ENCODE data around the gene COL23A1.

Gene COL23A1

GRCh38 chr5:178349625-178350353 is 240.4 kb downstream of the COL23A1 start:
- DNase-seq = no peak

DNA sequence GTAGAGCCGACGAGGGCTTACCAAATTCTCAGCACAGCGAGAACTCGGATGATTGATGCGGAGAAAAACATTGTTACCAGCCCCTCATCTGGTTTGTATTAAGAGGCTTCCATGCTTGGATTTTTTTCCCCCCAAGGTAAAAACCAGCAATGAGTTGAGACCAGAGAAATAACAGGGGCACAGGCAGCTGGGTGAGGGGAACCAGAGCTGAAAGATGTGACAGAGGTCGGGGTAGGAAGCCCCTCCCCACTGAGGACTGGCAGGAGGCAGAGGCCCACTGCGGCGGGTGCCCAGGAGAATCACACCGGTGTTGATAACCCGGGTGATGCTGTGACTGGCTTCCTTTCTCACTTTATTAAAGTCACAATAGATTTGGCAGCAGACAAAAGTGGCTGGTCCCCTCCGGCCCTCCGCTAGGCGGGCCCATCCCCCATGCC is 241.1 kb downstream of the COL23A1 start:
- DNase-seq = no peak

- DNase-seq = no peak
Observed at GRCh38 chr5:178348356-178349074, 241.7 kb downstream of the COL23A1 start.

DNA sequence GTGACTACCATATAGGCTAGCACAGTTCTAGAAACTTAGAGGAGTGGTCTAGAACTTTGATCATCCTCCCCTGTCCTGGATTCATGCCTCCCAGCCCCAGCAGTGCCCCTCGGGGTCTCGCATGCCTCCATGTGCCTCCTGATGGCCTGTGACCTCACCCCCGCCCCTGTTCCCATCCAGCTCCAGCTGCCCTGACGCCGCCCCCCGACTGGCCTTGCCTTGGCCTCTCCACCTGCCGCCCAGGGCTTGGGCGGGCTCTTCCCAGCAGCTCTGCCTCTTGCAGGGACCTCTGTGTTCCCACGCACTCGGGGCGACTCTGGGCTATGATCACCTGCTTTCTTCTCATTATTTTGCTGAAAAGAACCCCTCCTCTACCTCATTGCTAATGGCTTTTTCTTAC is 242.2 kb downstream of the COL23A1 start:
- DNase-seq = no peak

- no peak for DNase-seq
Observed at GRCh38 chr5:178346607-178347334, 243.4 kb downstream of the COL23A1 start.

DNA sequence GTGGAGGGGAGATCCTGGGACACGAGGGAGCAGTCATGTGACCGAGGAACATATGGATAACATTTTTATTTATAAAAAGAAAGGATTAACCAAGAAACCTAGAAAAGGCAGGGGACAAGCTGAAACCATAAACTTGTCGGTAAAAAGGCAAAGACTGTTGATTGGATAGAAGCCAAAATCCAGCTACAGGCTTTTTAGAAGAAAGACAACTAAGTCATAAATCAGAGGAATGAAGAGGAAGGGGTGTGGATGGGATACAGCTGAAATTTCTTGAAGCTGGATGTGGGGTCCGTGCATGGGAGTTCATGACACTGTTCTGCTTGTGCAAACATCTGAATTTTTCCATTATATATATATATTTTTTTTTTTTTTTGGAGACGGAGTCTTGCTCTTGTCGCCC is 246.9 kb downstream of the COL23A1 start:
- DNase-seq = no peak

- no peak for DNase-seq
Observed at GRCh38 chr5:178341851-178342140, 248.4 kb downstream of the COL23A1 start.

GRCh38 chr5:178341091-178341850 is 248.9 kb downstream of the COL23A1 start:
- no peak for DNase-seq

DNA sequence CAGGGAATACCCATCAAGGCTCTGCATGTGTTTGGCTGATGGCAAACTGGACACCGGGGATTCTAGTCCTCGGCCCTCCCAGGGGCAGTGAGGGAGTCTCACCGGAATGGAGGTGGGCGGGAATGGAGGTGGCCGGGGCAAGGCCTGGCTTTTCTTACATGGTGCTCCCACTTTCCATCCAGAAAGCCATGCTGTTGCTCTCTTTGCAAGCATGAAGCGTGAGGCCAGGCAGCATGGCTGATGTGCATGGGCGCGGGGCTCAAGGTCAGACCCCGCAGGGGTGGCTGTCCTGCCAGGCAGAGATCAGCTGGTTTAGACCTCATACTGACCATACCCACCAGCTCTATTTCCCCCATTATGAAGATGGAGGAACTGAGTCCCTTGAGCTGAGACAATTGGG is 249.6 kb downstream of the COL23A1 start:
- no peak for DNase-seq

- no peak for DNase-seq
Observed at GRCh38 chr5:178340187-178340586, 250.0 kb downstream of the COL23A1 start.

DNA sequence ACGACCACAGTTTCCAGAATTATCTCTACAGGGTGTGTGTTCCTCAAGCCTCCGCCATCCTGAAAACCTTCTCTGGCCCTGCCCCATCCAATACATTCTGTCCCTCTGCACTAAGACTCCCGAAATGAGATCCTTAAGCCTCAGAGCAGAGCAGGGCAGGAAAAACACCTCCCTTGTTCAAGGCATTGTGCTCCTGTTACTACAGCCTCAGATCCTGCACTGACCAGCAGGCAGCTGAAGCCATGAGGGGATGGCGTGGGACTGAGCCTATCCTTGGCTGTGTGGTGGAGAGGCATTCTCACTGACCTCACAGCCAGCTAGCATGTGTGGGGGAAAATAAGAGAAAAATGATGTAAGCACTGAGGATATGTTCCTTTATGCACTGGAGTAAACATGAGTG is 250.9 kb downstream of the COL23A1 start:
- DNase-seq = no peak

DNA sequence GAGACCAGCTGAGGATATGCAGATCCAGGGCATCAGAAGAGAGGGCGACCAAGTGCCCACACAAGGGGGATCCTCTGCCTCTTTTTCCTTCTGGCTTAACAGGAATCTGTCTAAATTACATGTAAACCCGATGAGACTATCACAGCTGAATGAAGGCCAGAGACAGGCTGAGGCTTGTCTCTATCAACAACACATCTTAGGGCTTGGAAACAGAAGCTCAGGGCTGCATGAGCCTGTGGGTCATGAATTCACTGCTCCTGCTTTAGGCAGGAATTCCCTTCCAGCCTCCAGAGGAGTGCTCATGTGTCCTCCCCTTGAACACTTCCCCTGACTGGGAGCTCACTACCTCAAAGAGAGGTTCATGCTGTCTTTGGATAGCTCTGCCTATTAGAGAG is 251.4 kb downstream of the COL23A1 start:
- no peak for DNase-seq

- DNase-seq = no peak
Observed at GRCh38 chr5:178338126-178338749, 252.0 kb downstream of the COL23A1 start.

DNA sequence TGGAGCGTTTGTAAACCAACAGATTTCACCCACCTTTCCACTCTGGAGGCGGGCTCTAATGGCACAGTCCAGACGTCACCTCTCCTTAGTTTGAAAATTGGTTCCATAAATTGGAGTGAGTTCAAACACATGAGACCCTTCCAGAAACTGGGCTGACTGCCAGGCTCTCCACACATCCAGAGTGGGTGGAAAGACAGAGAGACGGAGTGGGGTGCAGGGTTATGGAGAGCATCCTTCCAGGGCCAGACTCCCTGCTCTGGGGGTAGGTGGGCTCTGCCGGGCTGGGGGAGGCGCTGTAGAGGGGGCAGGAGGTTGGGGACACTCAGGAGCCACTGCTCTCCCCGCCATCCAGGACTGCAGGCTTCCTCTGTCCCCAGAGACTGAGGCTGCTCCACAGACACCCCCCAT is 252.9 kb downstream of the COL23A1 start:
- no peak for DNase-seq

GRCh38 chr5:178336889-178337288 is 253.3 kb downstream of the COL23A1 start:
- DNase-seq = no peak

DNA sequence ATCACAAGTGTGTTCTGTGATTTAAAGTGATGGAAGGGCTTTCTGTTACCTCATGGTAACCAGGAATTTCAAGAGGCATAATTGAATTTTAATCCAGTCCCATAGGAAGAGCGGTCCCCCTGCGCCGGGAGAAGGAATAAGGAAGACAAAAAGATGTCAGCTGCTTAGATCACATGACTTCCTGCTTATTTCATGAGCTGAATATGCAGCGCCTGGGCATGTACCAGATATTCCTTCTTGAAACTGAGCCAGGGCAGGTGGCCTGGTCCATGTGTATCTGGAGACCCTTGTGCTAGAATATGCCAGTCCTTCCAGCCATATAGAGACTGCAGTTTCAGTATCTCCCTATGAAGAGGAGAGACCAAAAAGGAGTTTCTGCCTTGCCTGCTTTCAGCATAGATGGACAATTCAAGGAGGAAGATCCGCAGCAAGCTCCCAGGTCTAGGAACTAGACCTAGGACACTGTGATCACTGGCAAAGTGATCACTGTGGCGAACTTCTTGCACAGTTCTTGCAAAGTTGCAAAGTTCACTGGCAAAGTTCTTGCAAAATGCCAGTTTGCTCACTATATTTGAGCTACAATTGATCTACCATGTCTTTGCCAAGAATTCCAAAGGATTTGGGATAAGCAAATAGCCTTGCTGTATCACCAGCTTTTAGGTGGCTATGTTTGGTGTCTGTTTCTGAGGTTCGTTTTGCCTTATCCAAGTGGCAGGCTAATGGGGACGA is 254.7 kb downstream of the COL23A1 start:
- DNase-seq = no peak

- no peak for DNase-seq
Observed at GRCh38 chr5:178334861-178335260, 255.3 kb downstream of the COL23A1 start.

- DNase-seq = no peak
Observed at GRCh38 chr5:178333821-178334481, 256.2 kb downstream of the COL23A1 start.

GRCh38 chr5:178332210-178332641 is 258.0 kb downstream of the COL23A1 start:
- no peak for DNase-seq

- no peak for DNase-seq
Observed at GRCh38 chr5:178331491-178331996, 258.6 kb downstream of the COL23A1 start.

GRCh38 chr5:178330791-178331404 is 259.3 kb downstream of the COL23A1 start:
- DNase-seq = no peak

Measured in COR-L47 (cell line).